ENCODE measurements around the gene AJAP1. TPM values are rescaled to one million over a fixed set of nuclear protein-coding genes. Genes with fewer than 3 reads are reported as not detected.

AJAP1 gene
- total RNA-seq, 8 experiments from 2014 or later, result 0.10 to 5.4 (median 2.8) TPM; not detected in 1

DNA sequence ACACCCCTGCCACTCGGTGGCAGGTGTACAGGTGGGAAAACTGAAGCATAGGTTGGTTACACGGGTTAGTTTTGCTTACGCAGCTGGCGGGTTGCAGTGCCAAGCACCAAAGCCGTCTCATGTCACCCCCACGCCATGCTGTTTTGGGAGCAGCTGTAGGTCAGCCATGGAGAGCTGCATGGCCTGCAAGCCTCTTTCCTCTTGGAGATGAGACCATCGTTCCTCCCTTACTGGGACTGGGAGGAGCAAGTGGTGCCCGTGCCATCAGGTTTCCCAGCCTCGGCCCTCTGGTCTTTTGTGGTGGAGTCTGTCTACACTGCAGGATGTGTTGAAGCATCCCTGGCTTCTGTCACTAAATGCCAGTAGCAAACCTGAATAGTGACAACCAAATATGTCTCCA is 46.9 kb downstream of the AJAP1 start:
- no peak for ATAC-seq (replicated peaks in 6 of 8)
- WGBS, 10 experiments, result 60 to 94% (median 79%) methylated on average over 1 to 8 of the region's 9 CpGs; no CpG with 5 or more reads in 6 of the 10 experiments
- in situ Hi-C loops (cut with MboI; ENCODE audit: low pct_unique_long_range_greater_than_20kb in 2 of 9, low sequenced_read_pairs in 9 of 9, unreplicated experiment in 9 of 9), result no loop called here
- Histone ChIP-seq H3K27ac (no peak overlapping the region), H3K4me3 (no peak overlapping the region), H3K4me1 (replicated peaks in 1 of 2) (peaks cover 13 to 41% of the 10 kb centered on the region in 2 donors)

DNA sequence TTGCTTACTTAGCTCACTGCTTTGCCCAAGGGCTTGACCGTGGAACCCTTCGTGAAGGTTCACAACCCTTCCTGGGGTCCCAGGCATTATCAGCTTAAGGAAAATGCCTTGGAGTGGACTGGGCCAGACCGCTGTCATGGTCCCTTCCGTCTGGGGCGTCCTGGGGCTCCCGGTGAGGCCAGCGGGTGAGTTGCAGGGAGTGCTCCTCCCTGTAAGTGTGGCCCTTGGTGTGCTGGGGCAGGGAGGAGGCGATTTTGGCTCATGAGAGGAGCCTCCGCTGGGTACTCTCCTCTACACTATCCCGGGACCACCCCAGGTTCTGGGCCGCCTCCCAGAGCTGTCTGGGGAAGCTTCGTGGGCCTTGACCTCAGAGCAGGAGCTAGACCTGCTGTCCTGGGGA is 48.1 kb downstream of the AJAP1 start:
- H3K27ac ChIP-seq, result peak overlapping the region; percentile 76 to 87
- no peak for ATAC-seq (replicated peaks in 6 of 8)
- WGBS, 10 experiments, result 33 to 92% (median 73%) methylated on average over 1 to 5 of the region's 12 CpGs; no CpG with 5 or more reads in 3 of the 10 experiments
- no peak overlapping the region for H3K4me3 ChIP-seq
- H3K4me1 ChIP-seq (replicated peaks in 1 of 2), result peaks cover 13 to 41% of the 10 kb centered on the region in 2 donors
- in situ Hi-C loops (cut with MboI; ENCODE audit: low pct_unique_long_range_greater_than_20kb in 2 of 9, low sequenced_read_pairs in 9 of 9, unreplicated experiment in 9 of 9), result no loop called here

DNA sequence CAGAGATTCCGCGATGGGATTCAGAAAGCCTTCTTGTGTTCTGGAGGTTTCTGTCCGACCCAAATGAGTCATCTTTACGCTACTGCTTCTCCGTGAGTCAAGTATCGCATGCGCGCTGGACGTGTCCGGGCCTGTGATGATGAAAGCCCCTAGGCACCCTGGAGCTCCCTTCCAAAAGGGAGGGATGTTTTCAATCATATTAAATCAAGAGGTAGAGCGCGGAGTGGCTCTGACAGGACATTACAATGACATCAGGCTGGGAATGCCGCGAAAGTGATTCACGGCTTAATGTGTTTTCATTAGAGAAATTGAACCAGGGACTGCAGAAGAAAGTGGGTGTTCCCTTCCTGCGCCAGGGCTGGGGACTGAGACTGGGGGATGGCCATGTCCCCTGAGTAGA is 48.5 kb downstream of the AJAP1 start:
- H3K27ac ChIP-seq, result peak overlapping the region; percentile 76 to 87
- in situ Hi-C loops (cut with MboI; ENCODE audit: low pct_unique_long_range_greater_than_20kb in 2 of 9, low sequenced_read_pairs in 9 of 9, unreplicated experiment in 9 of 9), result no loop called here
- H3K4me1 ChIP-seq (replicated peaks in 1 of 2), result peaks cover 13 to 39% of the 10 kb centered on the region in 2 donors
- 22 to 100% (median 49%) methylated on average over 1 to 14 of the region's 16 CpGs; no CpG with 5 or more reads in 3 of the 10 experiments for WGBS, 10 experiments
- H3K4me3 ChIP-seq, result no peak overlapping the region
- peak in 5 of 8 experiments; percentile 90 to 93 (median 92) for ATAC-seq (replicated peaks in 6 of 8)

DNA sequence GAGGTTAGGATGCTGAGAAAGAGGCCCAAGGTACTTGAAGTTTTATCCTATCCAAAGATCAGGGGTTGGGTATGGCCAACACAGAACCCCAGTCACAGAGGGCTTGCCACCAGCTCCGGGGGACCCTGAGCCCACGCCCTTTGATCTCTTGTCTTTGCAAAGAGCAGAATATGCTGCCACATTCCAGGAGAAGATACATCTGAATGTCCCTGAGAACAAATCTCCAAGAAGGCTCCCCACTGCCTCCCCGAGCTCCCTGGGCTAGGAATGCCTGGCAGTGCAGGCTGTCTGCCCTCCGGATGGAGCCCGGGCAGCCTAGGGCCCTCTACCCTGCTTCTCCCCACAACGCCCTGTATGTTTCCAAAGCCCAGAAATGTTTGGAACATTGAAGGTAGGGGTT is 49.2 kb downstream of the AJAP1 start:
- Histone ChIP-seq H3K4me1 (replicated peaks in 1 of 2) (peaks cover 16 to 39% of the 10 kb centered on the region in 2 donors), H3K27ac (peak overlapping the region; percentile 36 to 37), H3K4me3 (no peak overlapping the region)
- WGBS, 10 experiments, result 5 to 76% (median 72%) methylated on average over 2 to 5 of the region's 6 CpGs; no CpG with 5 or more reads in 4 of the 10 experiments
- in situ Hi-C loops (cut with MboI; ENCODE audit: low pct_unique_long_range_greater_than_20kb in 2 of 9, low sequenced_read_pairs in 9 of 9, unreplicated experiment in 9 of 9), result no loop called here
- no peak for ATAC-seq (replicated peaks in 6 of 8)

- WGBS, 10 experiments, result 0 to 83% (median 22%) methylated on average over 1 to 3 of the region's 5 CpGs; no CpG with 5 or more reads in 3 of the 10 experiments
- H3K4me1 ChIP-seq (replicated peaks in 1 of 2), result peaks cover 25 to 36% of the 10 kb centered on the region in 2 donors
- in situ Hi-C loops (cut with MboI; ENCODE audit: low pct_unique_long_range_greater_than_20kb in 2 of 9, low sequenced_read_pairs in 9 of 9, unreplicated experiment in 9 of 9), result no loop called here
- peak in 3 of 8 experiments; percentile 13 to 39 (median 20) for ATAC-seq (replicated peaks in 6 of 8)
- H3K27ac ChIP-seq, result peak overlapping the region; percentile 61 to 67
- H3K4me3 ChIP-seq, result no peak overlapping the region
Observed at GRCh38 chr1:4708840-4709507, 54.6 kb downstream of the AJAP1 start.

- Histone ChIP-seq H3K4me1 (replicated peaks in 1 of 2) (peaks cover 25 to 36% of the 10 kb centered on the region in 2 donors), H3K4me3 (no peak overlapping the region), H3K27ac (peak overlapping the region; percentile 61 to 67)
- in situ Hi-C loops (cut with MboI; ENCODE audit: low pct_unique_long_range_greater_than_20kb in 2 of 9, low sequenced_read_pairs in 9 of 9, unreplicated experiment in 9 of 9), result no loop called here
- ATAC-seq (replicated peaks in 6 of 8), result no peak
- WGBS, 10 experiments, result 0 to 100% (median 46%) methylated on average over 1 to 4 of the region's 5 CpGs; no CpG with 5 or more reads in 3 of the 10 experiments
Observed at GRCh38 chr1:4709641-4710040, 55.2 kb downstream of the AJAP1 start.

GRCh38 chr1:4710592-4711415 is 56.4 kb downstream of the AJAP1 start:
- in situ Hi-C loops (cut with MboI; ENCODE audit: low pct_unique_long_range_greater_than_20kb in 2 of 9, low sequenced_read_pairs in 9 of 9, unreplicated experiment in 9 of 9), result no loop called here
- peak in 4 of 8 experiments; percentile 86 to 90 (median 88) for ATAC-seq (replicated peaks in 6 of 8)
- Histone ChIP-seq H3K27ac (peak overlapping the region; percentile 2 to 33), H3K4me1 (replicated peaks in 1 of 2) (peaks cover 25 to 36% of the 10 kb centered on the region in 2 donors), H3K4me3 (peak overlapping the region in 1 of 5 donors; percentile 1)
- 20 to 92% (median 49%) methylated on average over 3 to 18 of the region's 39 CpGs; no CpG with 5 or more reads in 2 of the 10 experiments for WGBS, 10 experiments

DNA sequence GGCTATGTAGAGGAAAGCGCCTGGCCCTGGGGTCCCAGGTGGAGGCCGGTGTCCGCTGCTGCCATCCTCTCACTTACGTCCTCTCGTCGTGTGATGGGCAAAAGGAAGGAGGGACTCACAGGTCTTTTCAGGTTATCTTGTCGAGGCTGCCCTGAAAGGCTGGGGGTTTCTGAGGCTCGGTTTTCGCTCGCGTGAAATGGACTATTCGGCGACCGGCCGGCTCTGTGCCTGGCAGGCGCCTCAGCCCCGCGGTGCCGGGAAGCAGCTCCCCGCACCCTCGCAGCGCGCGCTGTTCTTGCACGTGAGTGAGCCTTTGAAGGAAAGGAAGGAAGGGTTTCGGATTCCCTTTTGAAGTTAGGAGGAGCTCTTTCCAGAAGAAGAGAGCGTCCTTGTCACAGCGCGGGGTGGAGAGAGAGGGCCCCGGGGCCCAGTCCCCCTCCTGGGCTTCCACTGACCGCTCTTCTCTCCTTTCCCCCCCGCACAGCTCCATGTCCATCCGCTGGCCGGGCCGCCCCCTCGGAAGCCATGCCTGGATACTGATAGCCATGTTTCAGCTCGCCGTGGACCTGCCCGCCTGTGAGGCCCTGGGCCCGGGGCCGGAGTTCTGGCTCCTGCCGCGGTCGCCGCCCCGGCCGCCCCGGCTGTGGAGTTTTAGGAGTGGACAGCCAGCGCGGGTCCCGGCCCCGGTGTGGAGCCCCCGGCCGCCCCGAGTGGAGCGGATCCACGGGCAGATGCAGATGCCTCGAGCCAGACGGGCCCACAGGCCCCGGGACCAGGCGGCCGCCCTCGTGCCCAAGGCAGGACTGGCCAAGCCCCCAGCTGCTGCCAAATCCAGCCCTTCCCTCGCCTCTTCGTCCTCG is 57.2 kb downstream of the AJAP1 start:
- WGBS, 10 experiments, result 30 to 100% (median 66%) methylated on average over 1 to 42 of the region's 66 CpGs; no CpG with 5 or more reads in 3 of the 10 experiments
- H3K4me1 ChIP-seq (replicated peaks in 1 of 2), result peaks cover 25 to 36% of the 10 kb centered on the region in 2 donors
- ATAC-seq (replicated peaks in 6 of 8), result no peak
- in situ Hi-C loops (cut with MboI; ENCODE audit: low pct_unique_long_range_greater_than_20kb in 2 of 9, low sequenced_read_pairs in 9 of 9, unreplicated experiment in 9 of 9), result no loop called here
- H3K27ac ChIP-seq, result peak overlapping the region in 1 of 2 donors; percentile 2
- H3K4me3 ChIP-seq, result peak overlapping the region in 1 of 5 donors; percentile 1

DNA sequence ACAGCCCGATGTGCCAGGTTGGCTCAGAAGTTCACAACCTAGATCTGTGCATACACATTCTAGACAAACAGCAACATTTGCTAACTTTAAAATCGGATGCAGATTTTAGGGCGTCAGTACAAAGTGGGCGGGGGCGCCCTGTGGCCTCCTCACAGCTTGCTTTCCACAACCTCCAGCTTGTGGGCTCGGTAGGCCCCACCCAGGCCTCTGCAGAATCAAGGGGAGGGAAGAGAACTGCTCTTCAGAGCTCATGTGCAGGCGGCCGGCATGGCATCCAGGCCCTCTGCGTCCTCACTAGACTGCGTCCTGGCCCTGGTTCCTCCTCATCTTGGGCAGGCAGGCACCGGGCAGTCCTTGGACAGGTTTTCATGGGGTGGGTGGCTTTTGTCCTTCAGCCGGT is 59.3 kb downstream of the AJAP1 start:
- in situ Hi-C loops (cut with MboI; ENCODE audit: low pct_unique_long_range_greater_than_20kb in 2 of 9, low sequenced_read_pairs in 9 of 9, unreplicated experiment in 9 of 9), result no loop called here
- H3K27ac ChIP-seq, result no peak overlapping the region
- H3K4me1 ChIP-seq (replicated peaks in 1 of 2), result peaks cover 23 to 31% of the 10 kb centered on the region in 2 donors
- peak in 1 of 8 experiments; percentile 90 for ATAC-seq (replicated peaks in 6 of 8)
- 26 to 100% (median 80%) methylated on average over 1 to 11 of the region's 12 CpGs; no CpG with 5 or more reads in 3 of the 10 experiments for WGBS, 10 experiments
- H3K4me3 ChIP-seq, result no peak overlapping the region

DNA sequence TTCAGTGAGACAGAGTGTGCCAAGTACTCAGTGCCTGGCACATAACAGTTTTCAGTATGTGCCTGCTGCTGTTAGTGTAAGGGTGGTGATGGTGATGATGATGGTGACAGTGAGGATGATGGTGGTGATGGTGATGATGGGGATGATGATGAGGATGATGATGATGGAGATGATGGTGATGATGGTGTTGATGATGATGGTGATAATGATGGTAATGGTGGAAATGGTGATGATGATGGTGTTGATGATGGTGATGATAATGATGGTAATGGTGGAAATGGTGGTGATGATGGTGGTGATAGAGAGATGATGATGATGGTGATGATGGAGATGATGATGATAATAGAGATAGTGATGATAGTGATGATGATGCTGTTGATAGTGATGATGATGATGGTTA is 62.0 kb downstream of the AJAP1 start:
- no peak for ATAC-seq (replicated peaks in 6 of 8)
- in situ Hi-C loops (cut with MboI; ENCODE audit: low pct_unique_long_range_greater_than_20kb in 2 of 9, low sequenced_read_pairs in 9 of 9, unreplicated experiment in 9 of 9), result no loop called here

DNA sequence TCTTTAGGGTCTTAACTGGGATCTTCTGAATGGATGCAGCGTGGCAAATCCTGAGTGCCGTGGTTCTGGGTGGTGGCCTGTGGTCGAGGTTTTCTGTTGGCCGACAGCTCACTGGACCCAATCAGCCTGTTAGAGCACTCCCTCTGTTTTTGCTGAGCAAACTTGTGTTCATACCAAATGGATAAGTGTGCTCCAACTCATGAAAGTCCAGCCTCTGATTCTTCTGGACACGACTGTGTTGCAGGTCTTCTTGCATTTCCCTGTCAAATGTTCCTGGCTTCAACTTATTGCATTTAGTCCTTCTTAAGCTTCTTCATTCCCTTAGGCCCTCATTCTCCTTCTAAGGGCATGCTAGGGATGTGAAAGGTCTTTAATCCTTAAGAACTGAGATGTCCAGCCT is 63.7 kb downstream of the AJAP1 start:
- in situ Hi-C loops (cut with MboI; ENCODE audit: low pct_unique_long_range_greater_than_20kb in 2 of 9, low sequenced_read_pairs in 9 of 9, unreplicated experiment in 9 of 9), result no loop called here
- no peaks in the 10 kb centered on the region for H3K4me1 ChIP-seq (replicated peaks in 1 of 2)
- no peak for ATAC-seq (replicated peaks in 6 of 8)
- WGBS, 10 experiments, result 0 to 92% (median 46%) methylated on average over 2 to 5 of the region's 5 CpGs
- no peak overlapping the region for H3K4me3 ChIP-seq
- H3K27ac ChIP-seq, result no peak overlapping the region

More for the DNA sequence above, 62.0 kb downstream of the AJAP1 start:
- H3K4me1 ChIP-seq (replicated peaks in 1 of 2), result peaks cover 0 to 4% of the 10 kb centered on the region in 2 donors
- H3K27ac ChIP-seq, result no peak overlapping the region
- no peak overlapping the region for H3K4me3 ChIP-seq

DNA sequence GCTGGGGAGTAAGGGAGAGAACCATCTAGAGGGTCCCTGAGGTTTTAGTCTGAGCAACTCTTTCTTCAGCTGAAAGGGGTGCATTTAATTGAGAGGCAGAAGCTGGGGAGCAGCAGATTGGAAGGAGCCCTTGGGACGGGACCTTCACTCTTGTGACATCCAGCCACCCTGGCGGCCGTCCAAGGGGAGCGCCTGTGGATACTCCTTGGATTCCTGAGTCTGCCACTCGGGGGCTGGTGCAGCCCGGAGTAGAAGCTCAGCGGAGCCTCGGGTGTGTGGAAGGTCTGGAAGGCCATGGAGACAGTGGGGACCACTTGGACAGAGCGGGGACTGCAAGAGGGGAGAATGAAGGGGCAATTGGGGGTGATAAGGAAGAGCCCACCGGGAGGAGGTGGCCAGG is 68.7 kb downstream of the AJAP1 start:
- Histone ChIP-seq H3K4me3 (no peak overlapping the region), H3K4me1 (replicated peaks in 1 of 2) (peaks cover 3 to 23% of the 10 kb centered on the region in 2 donors), H3K27ac (no peak overlapping the region)
- 0 to 71% (median 63%) methylated on average over 1 to 10 of the region's 10 CpGs; no CpG with 5 or more reads in 5 of the 10 experiments for WGBS, 10 experiments
- no peak for ATAC-seq (replicated peaks in 6 of 8)
- in situ Hi-C loops (cut with MboI; ENCODE audit: low pct_unique_long_range_greater_than_20kb in 2 of 9, low sequenced_read_pairs in 9 of 9, unreplicated experiment in 9 of 9), result no loop called here
